ENCODE data around the gene EFHC2. TPM values are rescaled to one million over a fixed set of nuclear protein-coding genes. Genes with fewer than 3 reads are reported as not detected.

EFHC2 gene
- polyA plus RNA-seq, 1 donor (not counting 4 experiments of a cell fraction or from before 2014, with no cell fraction given): 0.98 TPM

DNA sequence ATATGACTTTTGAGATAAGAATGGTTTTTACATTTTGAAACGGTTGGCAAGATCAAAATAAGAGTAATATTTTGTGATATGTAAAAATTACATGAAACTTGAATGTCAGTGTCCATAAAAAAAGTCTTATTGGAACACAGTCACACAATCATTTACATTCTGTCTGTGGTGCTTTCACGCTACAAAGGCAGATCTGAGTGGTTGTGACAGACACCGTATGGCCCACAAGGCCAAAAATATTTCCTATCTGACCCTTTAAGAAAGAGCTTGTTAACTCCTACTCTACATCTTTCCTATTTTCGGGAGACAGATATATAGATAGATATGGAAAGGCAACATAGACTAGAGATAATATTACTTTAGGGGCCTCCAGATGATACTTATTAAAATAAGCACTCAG is 101.9 kb downstream of the EFHC2 start:
- no peak overlapping the region for H3K4me3 ChIP-seq (ENCODE audit: control insufficient read depth in 2 of 3, extremely low read depth in 1 of 3, insufficient read depth in 2 of 3, low read depth in 1 of 3, low read length in 3 of 3)
- no peaks in the 10 kb centered on the region for H3K4me1 ChIP-seq (ENCODE audit: control insufficient read depth, extremely low read depth, insufficient read depth, low read length)
- H3K9me1 ChIP-seq (ENCODE audit: control insufficient read depth, extremely low read depth, insufficient read depth, low read length): no peaks in the 10 kb centered on the region
- H3K27me3 ChIP-seq (ENCODE audit: control insufficient read depth, extremely low read depth, insufficient read depth, low read length): peaks cover 4% of the 10 kb centered on the region
- FAIRE-seq: no peak
- no peaks in the 10 kb centered on the region for H3K36me3 ChIP-seq (ENCODE audit: control insufficient read depth in 2 of 2, extremely low read depth in 1 of 2, insufficient read depth in 2 of 2, low read length in 2 of 2)
- TF ChIP-seq, protein P1, sequence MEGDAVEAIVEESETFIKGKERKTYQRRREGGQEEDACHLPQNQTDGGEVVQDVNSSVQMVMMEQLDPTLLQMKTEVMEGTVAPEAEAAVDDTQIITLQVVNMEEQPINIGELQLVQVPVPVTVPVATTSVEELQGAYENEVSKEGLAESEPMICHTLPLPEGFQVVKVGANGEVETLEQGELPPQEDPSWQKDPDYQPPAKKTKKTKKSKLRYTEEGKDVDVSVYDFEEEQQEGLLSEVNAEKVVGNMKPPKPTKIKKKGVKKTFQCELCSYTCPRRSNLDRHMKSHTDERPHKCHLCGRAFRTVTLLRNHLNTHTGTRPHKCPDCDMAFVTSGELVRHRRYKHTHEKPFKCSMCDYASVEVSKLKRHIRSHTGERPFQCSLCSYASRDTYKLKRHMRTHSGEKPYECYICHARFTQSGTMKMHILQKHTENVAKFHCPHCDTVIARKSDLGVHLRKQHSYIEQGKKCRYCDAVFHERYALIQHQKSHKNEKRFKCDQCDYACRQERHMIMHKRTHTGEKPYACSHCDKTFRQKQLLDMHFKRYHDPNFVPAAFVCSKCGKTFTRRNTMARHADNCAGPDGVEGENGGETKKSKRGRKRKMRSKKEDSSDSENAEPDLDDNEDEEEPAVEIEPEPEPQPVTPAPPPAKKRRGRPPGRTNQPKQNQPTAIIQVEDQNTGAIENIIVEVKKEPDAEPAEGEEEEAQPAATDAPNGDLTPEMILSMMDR (optimal IDR thresholded peaks at IDR 0.05 in 1 of 3, IDR thresholded peaks at IDR 0.05 in 1 of 3, conservative IDR thresholded peaks at IDR 0.05 in 1 of 3; ENCODE audit: extremely low read depth in 1 of 3, insufficient read depth in 2 of 3, low read length in 3 of 3): no peak
- no peak for TF ChIP-seq EZH2 (IDR thresholded peaks at IDR 0.05; ENCODE audit: low read length)
- no peaks in the 10 kb centered on the region for H4K20me1 ChIP-seq (ENCODE audit: control insufficient read depth, extremely low read depth, insufficient read depth, low read length)
- H3K9me3 ChIP-seq (ENCODE audit: control insufficient read depth, low read depth, low read length): no peaks in the 10 kb centered on the region
- no peak overlapping the region for H2AFZ ChIP-seq (ENCODE audit: control insufficient read depth, low read length)
- no peak overlapping the region for H3K27ac ChIP-seq (ENCODE audit: control insufficient read depth, insufficient read depth, low read length)
- dilution Hi-C loops (cut with MboI; ENCODE audit: extremely low pct_ligation_motif_present, low sequenced_read_pairs): no loop called here
- H3K4me2 ChIP-seq (ENCODE audit: control insufficient read depth, extremely low read depth, insufficient read depth, low read depth, low read length): no peak overlapping the region
- H3K79me2 ChIP-seq (ENCODE audit: control insufficient read depth, insufficient read depth, low read length): no peaks in the 10 kb centered on the region
- no peak for DNase-seq (ENCODE audit: low read depth, low spot score)
- H3K9ac ChIP-seq (ENCODE audit: control insufficient read depth, extremely low read depth, insufficient read depth, low read length): no peak overlapping the region

GRCh38 chrX:44240036-44240435 is 103.4 kb downstream of the EFHC2 start:
- no peak overlapping the region for H3K9ac ChIP-seq (ENCODE audit: control insufficient read depth, extremely low read depth, insufficient read depth, low read length)
- dilution Hi-C loops (cut with MboI; ENCODE audit: extremely low pct_ligation_motif_present, low sequenced_read_pairs): no loop called here
- no peak overlapping the region for H3K4me2 ChIP-seq (ENCODE audit: control insufficient read depth, extremely low read depth, insufficient read depth, low read depth, low read length)
- DNase-seq (ENCODE audit: low read depth, low spot score) (no peak), FAIRE-seq (no peak)
- H3K9me3 ChIP-seq (ENCODE audit: control insufficient read depth, low read depth, low read length): no peaks in the 10 kb centered on the region
- no peaks in the 10 kb centered on the region for H3K9me1 ChIP-seq (ENCODE audit: control insufficient read depth, extremely low read depth, insufficient read depth, low read length)
- peaks cover 4% of the 10 kb centered on the region for H3K27me3 ChIP-seq (ENCODE audit: control insufficient read depth, extremely low read depth, insufficient read depth, low read length)
- TF ChIP-seq, protein P1 (optimal IDR thresholded peaks at IDR 0.05 in 1 of 3, IDR thresholded peaks at IDR 0.05 in 1 of 3, conservative IDR thresholded peaks at IDR 0.05 in 1 of 3; ENCODE audit: extremely low read depth in 1 of 3, insufficient read depth in 2 of 3, low read length in 3 of 3): no peak
- TF ChIP-seq EZH2 (IDR thresholded peaks at IDR 0.05; ENCODE audit: low read length): no peak
- H2AFZ ChIP-seq (ENCODE audit: control insufficient read depth, low read length): no peak overlapping the region
- no peaks in the 10 kb centered on the region for H3K36me3 ChIP-seq (ENCODE audit: control insufficient read depth in 2 of 2, extremely low read depth in 1 of 2, insufficient read depth in 2 of 2, low read length in 2 of 2)
- no peak overlapping the region for H3K4me3 ChIP-seq (ENCODE audit: control insufficient read depth in 2 of 3, extremely low read depth in 1 of 3, insufficient read depth in 2 of 3, low read depth in 1 of 3, low read length in 3 of 3)
- no peaks in the 10 kb centered on the region for H3K79me2 ChIP-seq (ENCODE audit: control insufficient read depth, insufficient read depth, low read length)
- H4K20me1 ChIP-seq (ENCODE audit: control insufficient read depth, extremely low read depth, insufficient read depth, low read length): no peaks in the 10 kb centered on the region
- no peaks in the 10 kb centered on the region for H3K4me1 ChIP-seq (ENCODE audit: control insufficient read depth, extremely low read depth, insufficient read depth, low read length)
- no peak overlapping the region for H3K27ac ChIP-seq (ENCODE audit: control insufficient read depth, insufficient read depth, low read length)
